BLaER1 (cell line): ENCODE data around the gene PPIP5K2.
"Not testable (repeated sequence)": the region's sequence is repeated elsewhere in the genome, so short reads cannot be mapped to it uniquely, and the experiment has no call there.

Experiments
- H3K27ac ChIP-seq: shearing (Covaris generic); formaldehyde crosslinking; 2 replicates; pipeline ENCODE4 v1.8.1; 2022
- H3K27me3 ChIP-seq: shearing (Covaris generic); formaldehyde crosslinking; 2 replicates; pipeline ENCODE4 v1.8.1; 2022
- H3K36me3 ChIP-seq: shearing (Covaris generic); formaldehyde crosslinking; 2 replicates; pipeline ENCODE4 v1.8.1; 2022
- H3K4me1 ChIP-seq: shearing (Covaris generic); formaldehyde crosslinking; 2 replicates; pipeline ENCODE4 v1.8.1; 2022
- H3K4me2 ChIP-seq: shearing (Covaris generic); formaldehyde crosslinking; 2 replicates; pipeline ENCODE4 v1.8.1; 2022
- H3K4me3 ChIP-seq: shearing (Covaris generic); formaldehyde crosslinking; 2 replicates; pipeline ENCODE4 v1.8.1; 2022
- H3K9ac ChIP-seq: shearing (Covaris generic); formaldehyde crosslinking; 2 replicates; pipeline ENCODE4 v1.8.1; 2022
- H3K9me3 ChIP-seq: shearing (Covaris generic); formaldehyde crosslinking; 2 replicates; pipeline ENCODE4 v1.8.1; 2022
- H4K20me1 ChIP-seq: shearing (Covaris generic); formaldehyde crosslinking; 2 replicates; pipeline ENCODE4 v1.8.1; 2022
- Cebpa-rat ChIP-seq: shearing (Covaris generic); IDR thresholded peaks from 2 replicates; pipeline ENCODE4 v1.8.1; 2022

The PPIP5K2 gene

GRCh38 chr5:103203226-103203625 is 83.1 kb downstream of the PPIP5K2 start:
- Histone ChIP-seq H3K36me3 (peaks cover 47% of the 10 kb centered on the region), H3K4me2 (no peak overlapping the region), H4K20me1 (no peaks in the 10 kb centered on the region), H3K9me3 (no peaks in the 10 kb centered on the region), H3K4me3 (no peak overlapping the region), H3K27me3 (no peaks in the 10 kb centered on the region), H3K9ac (no peak overlapping the region), H3K4me1 (peaks cover 19% of the 10 kb centered on the region), H3K27ac (no peak overlapping the region)
- no peak for TF ChIP-seq Cebpa-rat

GRCh38 chr5:103204990-103205389 is 84.9 kb downstream of the PPIP5K2 start:
- H3K9ac ChIP-seq, H3K27ac ChIP-seq, H4K20me1 ChIP-seq, H3K9me3 ChIP-seq, H3K4me2 ChIP-seq, H3K27me3 ChIP-seq, H3K4me3 ChIP-seq: not testable (repeated sequence)
- H3K36me3 ChIP-seq: peaks cover 46% of the 10 kb centered on the region
- peaks cover 27% of the 10 kb centered on the region for H3K4me1 ChIP-seq

GRCh38 chr5:103205991-103206700 is 86.0 kb downstream of the PPIP5K2 start:
- peaks cover 36% of the 10 kb centered on the region for H3K36me3 ChIP-seq
- no peak overlapping the region; the same call in 1 of the 2 replicates for H3K4me2 ChIP-seq
- peaks cover 37% of the 10 kb centered on the region for H3K4me1 ChIP-seq
- no peaks in the 10 kb centered on the region for H4K20me1 ChIP-seq
- no peaks in the 10 kb centered on the region for H3K9me3 ChIP-seq
- no peak for TF ChIP-seq Cebpa-rat
- H3K27me3 ChIP-seq: no peaks in the 10 kb centered on the region
- no peak overlapping the region for H3K9ac ChIP-seq
- H3K4me3 ChIP-seq: no peak overlapping the region
- no peak overlapping the region for H3K27ac ChIP-seq

- Histone ChIP-seq H3K27ac (no peak overlapping the region), H4K20me1 (no peaks in the 10 kb centered on the region), H3K9ac (no peak overlapping the region), H3K9me3 (no peaks in the 10 kb centered on the region), H3K4me1 (peaks cover 44% of the 10 kb centered on the region), H3K4me3 (no peak overlapping the region), H3K27me3 (no peaks in the 10 kb centered on the region), H3K36me3 (peaks cover 31% of the 10 kb centered on the region), H3K4me2 (peak overlapping the region; percentile 15; the same call in 1 of the 2 replicates)
- no peak for TF ChIP-seq Cebpa-rat
These were observed 86.9 kb downstream of the PPIP5K2 start for GRCh38 chr5:103207011-103207410.

GRCh38 chr5:103207653-103208052 is 87.6 kb downstream of the PPIP5K2 start:
- H3K9me3 ChIP-seq: no peaks in the 10 kb centered on the region
- H3K4me3 ChIP-seq: no peak overlapping the region
- H3K27ac ChIP-seq: no peak overlapping the region
- no peak overlapping the region for H3K9ac ChIP-seq
- peaks cover 49% of the 10 kb centered on the region for H3K4me1 ChIP-seq
- H3K4me2 ChIP-seq: no peak overlapping the region
- TF ChIP-seq Cebpa-rat: no peak
- H3K27me3 ChIP-seq: no peaks in the 10 kb centered on the region
- H4K20me1 ChIP-seq: no peaks in the 10 kb centered on the region
- peaks cover 31% of the 10 kb centered on the region for H3K36me3 ChIP-seq

GRCh38 chr5:103208460-103208859 is 88.4 kb downstream of the PPIP5K2 start:
- H4K20me1 ChIP-seq: no peaks in the 10 kb centered on the region
- no peak overlapping the region for H3K9ac ChIP-seq
- peak overlapping the region; percentile 26; the same call in 1 of the 2 replicates for H3K27ac ChIP-seq
- H3K36me3 ChIP-seq: peaks cover 30% of the 10 kb centered on the region
- no peak for TF ChIP-seq Cebpa-rat
- H3K4me2 ChIP-seq: 0 out of 2 replicates have a peak overlapping the region, but pooled peaks have one; percentile 7
- H3K9me3 ChIP-seq: no peaks in the 10 kb centered on the region
- no peak overlapping the region for H3K4me3 ChIP-seq
- H3K27me3 ChIP-seq: no peaks in the 10 kb centered on the region
- peaks cover 53% of the 10 kb centered on the region for H3K4me1 ChIP-seq

- H3K4me2 ChIP-seq: no peak overlapping the region
- peaks cover 53% of the 10 kb centered on the region for H3K4me1 ChIP-seq
- H4K20me1 ChIP-seq: no peaks in the 10 kb centered on the region
- no peak for TF ChIP-seq Cebpa-rat
- no peak overlapping the region for H3K9ac ChIP-seq
- no peaks in the 10 kb centered on the region for H3K9me3 ChIP-seq
- H3K36me3 ChIP-seq: peaks cover 23% of the 10 kb centered on the region
- H3K27me3 ChIP-seq: no peaks in the 10 kb centered on the region
- no peak overlapping the region for H3K27ac ChIP-seq
- no peak overlapping the region for H3K4me3 ChIP-seq
These were observed 89.0 kb downstream of the PPIP5K2 start for GRCh38 chr5:103209065-103209464.

GRCh38 chr5:103210952-103211351 is 90.9 kb downstream of the PPIP5K2 start:
- H3K27ac ChIP-seq: peak overlapping the region; percentile 77
- H3K36me3 ChIP-seq: peaks cover 12% of the 10 kb centered on the region
- peaks cover 54% of the 10 kb centered on the region for H3K4me1 ChIP-seq

GRCh38 chr5:103211576-103212561 is 91.8 kb downstream of the PPIP5K2 start:
- Histone ChIP-seq H3K9ac (no peak overlapping the region), H3K9me3 (no peaks in the 10 kb centered on the region), H3K4me3 (peak overlapping the region; percentile 50; the same call in 1 of the 2 replicates), H3K4me1 (peaks cover 53% of the 10 kb centered on the region), H3K4me2 (peak overlapping the region; percentile 79), H3K27ac (peak overlapping the region; percentile 77), H3K36me3 (peaks cover 3% of the 10 kb centered on the region), H3K27me3 (no peaks in the 10 kb centered on the region), H4K20me1 (no peaks in the 10 kb centered on the region)
- TF ChIP-seq Cebpa-rat: no peak

More at GRCh38 chr5:103210952-103211351, 90.9 kb downstream of the PPIP5K2 start:
- no peaks in the 10 kb centered on the region for H3K27me3 ChIP-seq
- no peaks in the 10 kb centered on the region for H3K9me3 ChIP-seq
- no peak overlapping the region for H3K9ac ChIP-seq
- peak overlapping the region; percentile 79 for H3K4me2 ChIP-seq
- H4K20me1 ChIP-seq: no peaks in the 10 kb centered on the region
- no peak for TF ChIP-seq Cebpa-rat
- H3K4me3 ChIP-seq: no peak overlapping the region

GRCh38 chr5:103216137-103216536 is 96.0 kb downstream of the PPIP5K2 start:
- H3K9ac ChIP-seq: no peak overlapping the region
- TF ChIP-seq Cebpa-rat: no peak
- no peaks in the 10 kb centered on the region for H4K20me1 ChIP-seq
- peaks cover 4% of the 10 kb centered on the region; the same call in 1 of the 2 replicates for H3K9me3 ChIP-seq
- no peak overlapping the region for H3K4me3 ChIP-seq
- H3K27me3 ChIP-seq: no peaks in the 10 kb centered on the region
- no peaks in the 10 kb centered on the region for H3K36me3 ChIP-seq
- H3K4me1 ChIP-seq: peaks cover 21% of the 10 kb centered on the region
- H3K4me2 ChIP-seq: 0 out of 2 replicates have a peak overlapping the region, but pooled peaks have one; percentile 7
- H3K27ac ChIP-seq: no peak overlapping the region
